ENCODE measurements around the gene IPO13.

IPO13 gene

DNA sequence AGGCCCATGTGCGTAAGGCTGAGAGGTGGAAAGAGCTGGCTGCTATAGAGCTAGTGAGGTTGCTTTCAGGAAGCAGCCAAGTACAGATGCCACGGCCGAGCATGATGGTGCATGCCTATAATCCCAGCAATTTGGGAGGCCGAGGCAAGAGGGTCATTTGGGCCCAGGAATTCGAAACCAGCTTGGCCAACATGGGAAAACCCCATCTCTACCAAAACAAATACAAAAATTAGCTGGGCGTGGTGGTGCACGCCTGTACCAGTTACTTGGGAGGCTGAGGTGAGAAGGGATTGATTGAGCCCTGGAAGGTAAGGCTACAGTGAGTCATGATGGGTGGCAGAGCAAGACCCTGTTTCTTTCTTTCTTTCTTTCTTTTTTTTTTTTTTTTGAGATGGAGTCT, 47.3 kb downstream of the IPO13 start:
- Histone ChIP-seq H3K79me2 (ENCODE audit: low read length) (no peaks in the 10 kb centered on the region), H3K36me3 (replicated peaks; ENCODE audit: low read depth, low read length) (no peaks in the 10 kb centered on the region), H3K4me2 (ENCODE audit: low read length) (no peak overlapping the region), H3K27me3 (ENCODE audit: low read depth, low read length) (no peaks in the 10 kb centered on the region), H3K27ac (ENCODE audit: low read length) (no peak overlapping the region), H3K4me3 (ENCODE audit: low read length) (no peak overlapping the region), H3K9me3 (ENCODE audit: insufficient read depth, low read length) (no peaks in the 10 kb centered on the region), H2AFZ (ENCODE audit: low read depth, low read length) (no peak overlapping the region), H3K4me1 (ENCODE audit: low read length) (peaks cover 16% of the 10 kb centered on the region), H4K20me1 (ENCODE audit: insufficient read depth, low read length) (no peaks in the 10 kb centered on the region), H3K9ac (ENCODE audit: low read length) (no peak overlapping the region)
- TF ChIP-seq EZH2phosphoT487 (IDR thresholded peaks at IDR 0.05; ENCODE audit: low read depth) (no peak), CTCF (IDR thresholded peaks at IDR 0.05; ENCODE audit: low read depth, low read length) (no peak)

DNA sequence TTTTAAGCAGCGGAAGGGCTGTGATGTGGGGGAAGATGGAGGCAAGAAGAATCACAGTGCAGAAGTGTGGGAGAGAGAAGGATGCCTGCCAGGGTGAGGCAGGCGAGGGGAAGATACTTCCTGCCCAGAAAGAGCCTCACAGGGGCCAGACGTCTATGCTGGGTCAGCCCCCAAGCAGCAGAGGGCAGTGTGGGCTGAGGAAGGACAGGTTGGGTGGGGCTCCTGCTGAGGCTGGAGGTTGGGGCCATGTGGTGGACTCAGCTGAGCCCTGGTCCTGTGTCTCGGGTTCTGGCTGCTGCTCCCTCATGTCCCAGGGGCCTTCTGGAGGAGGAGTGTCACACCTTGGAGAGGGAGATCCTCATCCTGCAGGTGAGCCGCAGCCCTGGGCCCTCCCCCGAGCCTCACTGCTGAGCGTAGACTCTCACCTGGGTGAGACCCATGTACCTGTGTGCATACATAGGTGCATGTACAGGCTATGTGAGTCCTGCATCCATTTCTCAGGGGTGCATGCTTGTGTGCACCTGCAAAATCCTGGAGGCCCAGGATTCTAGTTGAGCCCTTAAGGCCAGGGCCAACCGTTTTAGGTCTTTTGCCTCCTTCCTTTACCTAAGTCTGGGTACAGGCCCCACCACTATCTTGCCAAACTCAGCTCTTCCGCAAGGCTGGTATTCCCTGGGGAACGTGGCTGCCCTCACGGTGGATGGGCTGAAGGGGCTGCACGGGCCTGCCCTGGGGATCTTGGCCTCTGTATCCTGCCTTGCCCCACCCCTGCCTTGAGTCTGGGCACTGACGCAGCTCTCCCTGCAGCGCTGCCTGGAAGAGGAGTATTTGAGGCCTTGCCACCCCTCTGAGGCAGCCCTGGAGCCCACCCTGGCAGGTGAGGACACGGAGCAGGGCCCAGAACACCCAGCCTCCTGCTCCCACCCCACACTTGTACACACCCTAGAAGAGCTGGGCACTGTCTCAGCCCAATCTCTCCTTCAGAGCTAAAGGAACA, 48.3 kb downstream of the IPO13 start:
- TF ChIP-seq CTCF (IDR thresholded peaks at IDR 0.05; ENCODE audit: low read depth, low read length) (peak; percentile 33), EZH2phosphoT487 (IDR thresholded peaks at IDR 0.05; ENCODE audit: low read depth) (no peak)
- H3K36me3 ChIP-seq (replicated peaks; ENCODE audit: low read depth, low read length) = no peaks in the 10 kb centered on the region
- H2AFZ ChIP-seq (ENCODE audit: low read depth, low read length) = no peak overlapping the region
- no peak overlapping the region for H3K4me2 ChIP-seq (ENCODE audit: low read length)
- H3K27me3 ChIP-seq (ENCODE audit: low read depth, low read length) = no peaks in the 10 kb centered on the region
- H3K27ac ChIP-seq (ENCODE audit: low read length) = no peak overlapping the region
- H3K79me2 ChIP-seq (ENCODE audit: low read length) = no peaks in the 10 kb centered on the region
- H3K9me3 ChIP-seq (ENCODE audit: insufficient read depth, low read length) = no peaks in the 10 kb centered on the region
- H3K4me3 ChIP-seq (ENCODE audit: low read length) = no peak overlapping the region
- H3K4me1 ChIP-seq (ENCODE audit: low read length) = peaks cover 16% of the 10 kb centered on the region
- no peak overlapping the region for H3K9ac ChIP-seq (ENCODE audit: low read length)
- H4K20me1 ChIP-seq (ENCODE audit: insufficient read depth, low read length) = no peaks in the 10 kb centered on the region

- no peaks in the 10 kb centered on the region for H3K79me2 ChIP-seq (ENCODE audit: low read length)
- H3K4me2 ChIP-seq (ENCODE audit: low read length) = no peak overlapping the region
- H3K9ac ChIP-seq (ENCODE audit: low read length) = no peak overlapping the region
- H4K20me1 ChIP-seq (ENCODE audit: insufficient read depth, low read length) = no peaks in the 10 kb centered on the region
- H3K4me1 ChIP-seq (ENCODE audit: low read length) = peaks cover 10% of the 10 kb centered on the region; the same call in 1 of the 2 replicates
- no peaks in the 10 kb centered on the region for H3K36me3 ChIP-seq (replicated peaks; ENCODE audit: low read depth, low read length)
- no peaks in the 10 kb centered on the region for H3K27me3 ChIP-seq (ENCODE audit: low read depth, low read length)
- no peak overlapping the region for H3K4me3 ChIP-seq (ENCODE audit: low read length)
- H3K27ac ChIP-seq (ENCODE audit: low read length) = no peak overlapping the region
- H2AFZ ChIP-seq (ENCODE audit: low read depth, low read length) = no peak overlapping the region
- no peak for TF ChIP-seq EZH2phosphoT487 (IDR thresholded peaks at IDR 0.05; ENCODE audit: low read depth)
- no peak for TF ChIP-seq CTCF (IDR thresholded peaks at IDR 0.05; ENCODE audit: low read depth, low read length)
- no peaks in the 10 kb centered on the region for H3K9me3 ChIP-seq (ENCODE audit: insufficient read depth, low read length)
These were observed 49.4 kb downstream of the IPO13 start for GRCh38 chr1:43995984-43996732.

GRCh38 chr1:43996733-43997115, 50.0 kb downstream of the IPO13 start:
- Histone ChIP-seq H3K79me2 (ENCODE audit: low read length) (no peaks in the 10 kb centered on the region), H3K4me2 (ENCODE audit: low read length) (no peak overlapping the region), H4K20me1 (ENCODE audit: insufficient read depth, low read length) (no peaks in the 10 kb centered on the region), H3K4me1 (ENCODE audit: low read length) (peaks cover 10% of the 10 kb centered on the region; the same call in 1 of the 2 replicates), H3K4me3 (ENCODE audit: low read length) (no peak overlapping the region), H2AFZ (ENCODE audit: low read depth, low read length) (no peak overlapping the region), H3K9me3 (ENCODE audit: insufficient read depth, low read length) (no peaks in the 10 kb centered on the region), H3K27me3 (ENCODE audit: low read depth, low read length) (no peaks in the 10 kb centered on the region), H3K9ac (ENCODE audit: low read length) (no peak overlapping the region), H3K36me3 (replicated peaks; ENCODE audit: low read depth, low read length) (no peaks in the 10 kb centered on the region), H3K27ac (ENCODE audit: low read length) (no peak overlapping the region)
- TF ChIP-seq EZH2phosphoT487 (IDR thresholded peaks at IDR 0.05; ENCODE audit: low read depth) = no peak
- no peak for TF ChIP-seq CTCF (IDR thresholded peaks at IDR 0.05; ENCODE audit: low read depth, low read length)

All from OCI-LY3 (cell line).